Right lobe of liver (tissue), 4 donors: Measurements from ENCODE around the gene DYRK2.

Source experiments
- CTCF ChIP-seq, 4 donors: fragments of 200-600 bp in 3 of 4; fragments of 450-650 bp in 1 of 4; IDR thresholded peaks; one replicate each; pipeline versions ENCODE4 v1.5.1 to v1.8.0; 2016 to 2022; ENCODE audit warnings: antibody characterized with exemption in 4 of 4, mild to moderate bottlenecking in 2 of 4
- POLR2A ChIP-seq: fragments of 450-650 bp; IDR thresholded peaks from one replicate; pipeline ENCODE4 v1.6.1; 2017; ENCODE audit warnings: antibody characterized with exemption, mild to moderate bottlenecking
- donor health status: DM: no; HTN: no; CAD: no.
- donor health status: DM: no; HTN: no; CAD: no.
- donor health status: DM: no; HTN: yes; CAD: no.

GRCh38 chr12:67694306-67694900 lies 45.9 kb downstream of the DYRK2 start:
- TF ChIP-seq CTCF (IDR thresholded peaks at IDR 0.05): no peak
- TF ChIP-seq POLR2A: no peak
